IMR-90 (cell line): ENCODE results near the gene MAS1. TPM values are rescaled to one million over a fixed set of nuclear protein-coding genes. Genes with fewer than 3 reads are reported as not detected.

Experiments
- ATAC-seq: fragments of 200-7000 bp; cut with Tn5 transposase; 2 replicates; pipeline ENCODE4 v1.9.1; 2020; ENCODE audit warnings: low read depth, mild to moderate bottlenecking, moderate library complexity
- BruUV-seq: library from RNA; stranded (reverse); fragments of 400-500 nt; replicated peaks from 2 replicates; lab custom pipeline; 2021; lab: Mats Ljungman, UMichigan
- CTCF ChIA-PET: fragments of 300-600 bp; formaldehyde crosslinking; extraction: SDS; loops from one replicate; lab custom pipeline; 2021; ENCODE audit warnings: antibody characterized with exemption; lab: Yijun Ruan, JAX
- POLR2A ChIA-PET: fragments of 300-600 bp; sonication (Branson Sonifier 250); formaldehyde crosslinking; loops from one replicate; lab custom pipeline; 2022; ENCODE audit warnings: antibody characterized with exemption; ENCODE audit not compliant: unreplicated experiment; lab: Charles Lee
- DNase-seq: peaks from one replicate; pipeline ENCODE4 v3.0.0; 2013
- H2AFZ ChIP-seq: replicated peaks from 2 replicates; pipeline ENCODE3; 2013; ENCODE audit warnings: low read length, mild to moderate bottlenecking; ENCODE audit not compliant: poor library complexity
- H2AK5ac ChIP-seq: 2 replicates; pipeline ENCODE4 v1.6.1; 2013; ENCODE audit warnings: low read depth, low read length, inconsistent platforms
- H2AK9ac ChIP-seq: replicated peaks from 2 replicates; pipeline ENCODE3; 2013; ENCODE audit warnings: mild to moderate bottlenecking, low read depth, low read length, moderate library complexity; ENCODE audit not compliant: poor library complexity
- H2BK120ac ChIP-seq: 2 replicates; pipeline ENCODE4 v1.6.1; 2013; ENCODE audit warnings: low read depth, low read length, inconsistent platforms
- H2BK15ac ChIP-seq: 3 replicates; pipeline ENCODE4 v1.6.1; 2013; ENCODE audit warnings: low read depth, low read length, inconsistent platforms
- H2BK20ac ChIP-seq: 2 replicates; pipeline ENCODE4 v1.6.1; 2013; ENCODE audit warnings: low read depth, mild to moderate bottlenecking, inconsistent platforms, low read length, moderate library complexity
- H2BK5ac ChIP-seq: 2 replicates; pipeline ENCODE4 v1.6.1; 2013; ENCODE audit warnings: mild to moderate bottlenecking, low read depth, low read length, inconsistent platforms; ENCODE audit not compliant: poor library complexity, severe bottlenecking
- H3K14ac ChIP-seq: replicated peaks from 2 replicates; pipeline ENCODE4 v1.6.1; 2013; ENCODE audit warnings: low read depth, low read length, inconsistent platforms
- H3K18ac ChIP-seq: 2 replicates; pipeline ENCODE4 v1.6.1; 2013; ENCODE audit warnings: low read depth, low read length, control low read depth
- H3K23ac ChIP-seq: 2 replicates; pipeline ENCODE4 v1.6.1; 2013; ENCODE audit warnings: low read depth, low read length, inconsistent platforms
- H3K27ac ChIP-seq: 2 replicates; pipeline ENCODE4 v1.5.1; 2013; ENCODE audit warnings: mild to moderate bottlenecking, control low read depth, low read length; ENCODE audit not compliant: insufficient read depth
- H3K27me3 ChIP-seq: 2 replicates; pipeline ENCODE4 v1.6.1; 2013; ENCODE audit warnings: low read length; ENCODE audit not compliant: control insufficient read depth, insufficient read depth
- H3K36me3 ChIP-seq: 2 replicates; pipeline ENCODE4 v1.6.1; 2013; ENCODE audit warnings: low read length, mixed read lengths; ENCODE audit not compliant: control insufficient read depth, insufficient read depth
- H3K4ac ChIP-seq: 2 replicates; pipeline ENCODE4 v1.6.1; 2013; ENCODE audit warnings: low read depth, low read length, inconsistent platforms
- H3K4me1 ChIP-seq: 2 replicates; pipeline ENCODE4 v1.6.1; 2013; ENCODE audit warnings: low read length, mixed read lengths; ENCODE audit not compliant: control insufficient read depth, insufficient read depth
- H3K4me2 ChIP-seq: 2 replicates; pipeline ENCODE4 v1.6.1; 2013; ENCODE audit warnings: low read depth, mild to moderate bottlenecking, control low read depth, low read length, moderate library complexity
- H3K4me3 ChIP-seq: 2 replicates; pipeline ENCODE4 v1.5.1; 2013; ENCODE audit warnings: low read depth, mild to moderate bottlenecking, control low read depth, low read length, moderate library complexity; ENCODE audit not compliant: insufficient read depth
- H3K56ac ChIP-seq: 2 replicates; pipeline ENCODE4 v1.6.1; 2013; ENCODE audit warnings: low read length, inconsistent platforms; ENCODE audit not compliant: insufficient read depth; ENCODE audit errors: extremely low read depth
- H3K79me1 ChIP-seq, 2 experiments: 2 replicates each; pipeline ENCODE4 v1.6.1; 2013; ENCODE audit warnings: low read length in 2 of 2, inconsistent platforms in 1 of 2, low read depth in 1 of 2
- H3K9ac ChIP-seq: 2 replicates; pipeline ENCODE4 v1.6.1; 2013; ENCODE audit warnings: low read depth, low read length, control low read depth
- H3K9me1 ChIP-seq: 2 replicates; pipeline ENCODE4 v1.6.1; 2013; ENCODE audit warnings: low read length, inconsistent platforms; ENCODE audit not compliant: insufficient read depth
- H3K9me3 ChIP-seq: 2 replicates; pipeline ENCODE4 v1.6.1; 2013; ENCODE audit warnings: low read length; ENCODE audit not compliant: control insufficient read depth, insufficient read depth
- H4K20me1 ChIP-seq: 2 replicates; pipeline ENCODE4 v1.6.1; 2013; ENCODE audit warnings: low read length, inconsistent platforms; ENCODE audit not compliant: insufficient read depth
- H4K5ac ChIP-seq: 2 replicates; pipeline ENCODE4 v1.6.1; 2013; ENCODE audit warnings: mild to moderate bottlenecking, low read depth, low read length, control low read depth
- H4K8ac ChIP-seq, 2 experiments: 2 replicates each; pipeline ENCODE4 v1.6.1; 2013; ENCODE audit warnings: low read depth in 2 of 2, low read length in 2 of 2, control low read depth in 1 of 2, inconsistent platforms in 1 of 2
- H4K91ac ChIP-seq: 2 replicates; pipeline ENCODE4 v1.6.1; 2013; ENCODE audit warnings: low read depth, low read length, inconsistent platforms; ENCODE audit not compliant: insufficient read depth
- CEBPB ChIP-seq: IDR thresholded peaks from 2 replicates; pipeline ENCODE4 v1.6.1; 2012; ENCODE audit warnings: low read depth, low read length, improper control_type of control experiment
- CHD1 ChIP-seq: IDR thresholded peaks from 2 replicates; pipeline ENCODE4 v1.6.1; 2012; ENCODE audit warnings: low read depth, low read length, improper control_type of control experiment
- MAZ ChIP-seq: IDR thresholded peaks from 2 replicates; pipeline ENCODE4 v1.6.1; 2012; ENCODE audit warnings: low read depth, mild to moderate bottlenecking, low read length, improper control_type of control experiment, moderate library complexity, borderline replicate concordance
- RCOR1 ChIP-seq: IDR thresholded peaks from 2 replicates; pipeline ENCODE4 v1.6.1; 2012; ENCODE audit warnings: mild to moderate bottlenecking, low read length, improper control_type of control experiment; ENCODE audit not compliant: insufficient replicate concordance
- SMC3 ChIP-seq: fragments of 150-350 bp; IDR thresholded peaks from 2 replicates; pipeline ENCODE4 v1.6.1; 2016; ENCODE audit warnings: low read depth, mild to moderate bottlenecking, antibody characterized with exemption, low read length, moderate library complexity
- WGBS, 2 experiments: methylation state at CpG; one replicate each; pipeline versions ENCODE4 v1.1.5 to v1.1.7; 2013; ENCODE audit warnings: missing lambda C conversion rate in 2 of 2; ENCODE audit not compliant: insufficient read length in 1 of 2; ENCODE audit errors: extremely low coverage in 2 of 2; 5-methylcytosine and 5-hydroxymethylcytosine counted together
- dilution Hi-C: fragments of 300-500 bp; cut with HindIII; formaldehyde crosslinking; loops from one replicate; pipeline ENCODE4 v1.14.3; 2018; ENCODE audit warnings: low sequenced_read_pairs; ENCODE audit not compliant: unreplicated experiment
- in situ Hi-C: fragments of 300-500 bp; cut with MboI; formaldehyde crosslinking; loops from 3 replicates; pipeline ENCODE4 v1.14.3; 2019; ENCODE audit warnings: low sequenced_read_pairs, inconsistent platforms, mixed read lengths
- intact Hi-C: fragments of 100-400 bp; cut with micrococcal nuclease; formaldehyde crosslinking; loops from 2 replicates; pipeline ENCODE4 v1.10.0; 2022
- polyA plus RNA-seq, 3 experiments: library from polyadenylated mRNA; depleted of rRNA; stranded (reverse); fragments of >200 nt; gene quantifications; 2 replicates each; pipeline ENCODE4 v1.2.3, GENCODE V29; 2012; ENCODE audit warnings: low replicate concordance in 1 of 3
- total RNA-seq: library from RNA; depleted of rRNA; stranded (reverse); fragments of >200 nt; gene quantifications from 2 replicates; pipeline ENCODE4 v1.2.3, GENCODE V29; 2012
- TF ChIP-seq, protein P1 (sequence below): conservative IDR thresholded peaks from 2 replicates; pipeline ENCODE4 v1.5.1; 2012; ENCODE audit warnings: mild to moderate bottlenecking, low read depth, low read length, improper control_type of control experiment
- TF ChIP-seq, protein P2 (sequence below): fragments of 150-350 bp; IDR thresholded peaks from 2 replicates; pipeline ENCODE4 v1.6.1; 2017; ENCODE audit warnings: mild to moderate bottlenecking, antibody characterized with exemption, low read length, low read depth

MAS1 gene
- total and polyA plus RNA-seq, 2 of the 4 experiments (the other 2 are of a cell fraction) = under 0.01 TPM; not detected in 1

DNA sequence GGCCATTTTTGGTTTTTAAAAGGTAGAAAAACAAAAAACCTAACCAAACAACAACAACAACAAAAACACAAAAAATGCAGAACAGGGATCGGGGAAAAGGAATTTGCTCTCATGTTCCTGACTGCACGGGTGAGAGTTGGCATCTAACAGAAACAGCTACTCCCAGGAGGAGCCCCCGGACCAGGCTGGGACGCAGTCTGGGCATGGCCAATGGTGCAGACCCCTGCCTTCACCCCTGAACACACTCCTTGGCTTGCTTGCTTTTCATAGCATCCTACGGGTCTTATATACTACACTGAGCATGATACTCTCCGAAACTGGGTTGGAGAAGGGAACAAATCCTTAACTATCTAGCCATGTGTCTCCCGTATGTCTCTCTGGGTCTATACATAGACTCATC lies 587 bp upstream of the MAS1 start:
- no peak overlapping the region for H2BK120ac ChIP-seq
- H3K4me3 ChIP-seq = no peak overlapping the region
- no peak overlapping the region for H2AFZ ChIP-seq
- H3K79me1 ChIP-seq = no peaks in the 10 kb centered on the region
- CTCF ChIA-PET = interaction anchor here (1.1 kb wide), 1 partner anchor 10 kb away, joined by 3 read pairs; no protein-coding TSS in a partner anchor
- H2BK20ac ChIP-seq = no peak overlapping the region
- 0 out of 2 replicates have a peak, but pooled peaks cover 2% of the 10 kb centered on the region for H3K9me3 ChIP-seq
- H4K20me1 ChIP-seq = no peaks in the 10 kb centered on the region
- H3K4ac ChIP-seq = no peak overlapping the region
- no peak overlapping the region for H4K8ac ChIP-seq
- H2AK9ac ChIP-seq = no peak overlapping the region
- TF ChIP-seq, protein P1, sequence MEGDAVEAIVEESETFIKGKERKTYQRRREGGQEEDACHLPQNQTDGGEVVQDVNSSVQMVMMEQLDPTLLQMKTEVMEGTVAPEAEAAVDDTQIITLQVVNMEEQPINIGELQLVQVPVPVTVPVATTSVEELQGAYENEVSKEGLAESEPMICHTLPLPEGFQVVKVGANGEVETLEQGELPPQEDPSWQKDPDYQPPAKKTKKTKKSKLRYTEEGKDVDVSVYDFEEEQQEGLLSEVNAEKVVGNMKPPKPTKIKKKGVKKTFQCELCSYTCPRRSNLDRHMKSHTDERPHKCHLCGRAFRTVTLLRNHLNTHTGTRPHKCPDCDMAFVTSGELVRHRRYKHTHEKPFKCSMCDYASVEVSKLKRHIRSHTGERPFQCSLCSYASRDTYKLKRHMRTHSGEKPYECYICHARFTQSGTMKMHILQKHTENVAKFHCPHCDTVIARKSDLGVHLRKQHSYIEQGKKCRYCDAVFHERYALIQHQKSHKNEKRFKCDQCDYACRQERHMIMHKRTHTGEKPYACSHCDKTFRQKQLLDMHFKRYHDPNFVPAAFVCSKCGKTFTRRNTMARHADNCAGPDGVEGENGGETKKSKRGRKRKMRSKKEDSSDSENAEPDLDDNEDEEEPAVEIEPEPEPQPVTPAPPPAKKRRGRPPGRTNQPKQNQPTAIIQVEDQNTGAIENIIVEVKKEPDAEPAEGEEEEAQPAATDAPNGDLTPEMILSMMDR = no peak
- TF ChIP-seq, protein P2, sequence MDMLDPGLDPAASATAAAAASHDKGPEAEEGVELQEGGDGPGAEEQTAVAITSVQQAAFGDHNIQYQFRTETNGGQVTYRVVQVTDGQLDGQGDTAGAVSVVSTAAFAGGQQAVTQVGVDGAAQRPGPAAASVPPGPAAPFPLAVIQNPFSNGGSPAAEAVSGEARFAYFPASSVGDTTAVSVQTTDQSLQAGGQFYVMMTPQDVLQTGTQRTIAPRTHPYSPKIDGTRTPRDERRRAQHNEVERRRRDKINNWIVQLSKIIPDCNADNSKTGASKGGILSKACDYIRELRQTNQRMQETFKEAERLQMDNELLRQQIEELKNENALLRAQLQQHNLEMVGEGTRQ = no peak
- TF ChIP-seq SMC3 (no peak), MAZ (no peak), RCOR1 (no peak), CHD1 (no peak), CEBPB (no peak)
- POLR2A ChIA-PET = no interaction called here
- no peak overlapping the region for H2BK5ac ChIP-seq
- H3K36me3 ChIP-seq = no peaks in the 10 kb centered on the region
- H3K4me1 ChIP-seq = no peaks in the 10 kb centered on the region
- H3K4me2 ChIP-seq = no peak overlapping the region
- BruUV-seq = no TSS peak
- peaks cover 66% of the 10 kb centered on the region for H3K27me3 ChIP-seq
- H3K56ac ChIP-seq = no peak overlapping the region
- dilution Hi-C loops = no loop called here
- H2BK15ac ChIP-seq = no peak overlapping the region
- no peak overlapping the region for H4K91ac ChIP-seq
- no peak overlapping the region for H3K18ac ChIP-seq
- no peak overlapping the region for H3K9ac ChIP-seq
- in situ Hi-C loops = no loop called here
- WGBS, 2 experiments = no CpG with 5 or more reads among the region's 7 CpGs
- H2AK5ac ChIP-seq = no peak overlapping the region
- no peaks in the 10 kb centered on the region for H3K9me1 ChIP-seq
- no peak overlapping the region for H3K14ac ChIP-seq
- DNase-seq = no peak
- intact Hi-C loops = no loop called here
- no peak overlapping the region for H3K27ac ChIP-seq
- no peak overlapping the region for H3K23ac ChIP-seq
- ATAC-seq = no peak
- no peak overlapping the region for H4K5ac ChIP-seq
